H54 (cell line): ENCODE data around the gene ZNF410.
A peak's percentile ranks its signal among the peaks of the same experiment; 100 is the strongest.
"Not testable (repeated sequence)": the region's sequence is repeated elsewhere in the genome, so short reads cannot be mapped to it uniquely, and the experiment has no call there.

Experiments used
- DNase-seq: peaks from one replicate; pipeline ENCODE4 v3.0.0; 2011; ENCODE audit warnings: low spot score, mixed read lengths; ENCODE audit not compliant: insufficient read length
- FAIRE-seq: peaks from 3 replicates; lab custom pipeline; 2011; peaks lifted over from hg19 to GRCh38; lab: Jason Lieb, UNC
- POLR2A ChIP-seq: IDR thresholded peaks from 2 replicates; pipeline ENCODE4 v1.6.1; 2011; ENCODE audit warnings: low read depth, mild to moderate bottlenecking, low read length

The ZNF410 gene

GRCh38 chr14:73886449-73887317, at the start of gene ZNF410:
Gene ZNF410, plus strand, starts transcription at chr14:73886859. Its CDS starts 5,317 bp downstream, at chr14:73892176.
- FAIRE-seq = peak; percentile 94
- DNase-seq = peak; percentile 81
- TF ChIP-seq POLR2A = peak; percentile 47

GRCh38 chr14:73838293-73839034, 48.2 kb upstream of the ZNF410 start:
- not testable (repeated sequence) for DNase-seq, FAIRE-seq

GRCh38 chr14:73842201-73842600, 44.5 kb upstream of the ZNF410 start:
- TF ChIP-seq POLR2A = no peak
- FAIRE-seq (no peak), DNase-seq (no peak)

GRCh38 chr14:73842851-73843250, 43.8 kb upstream of the ZNF410 start:
- no peak for TF ChIP-seq POLR2A
- no peak for DNase-seq
- FAIRE-seq = no peak

- TF ChIP-seq POLR2A = no peak
- DNase-seq (no peak), FAIRE-seq (no peak)
Measured at GRCh38 chr14:73843296-73843695, 43.4 kb upstream of the ZNF410 start.

GRCh38 chr14:73846947-73847346, 39.7 kb upstream of the ZNF410 start:
- no peak for TF ChIP-seq POLR2A
- DNase-seq (no peak), FAIRE-seq (no peak)

- TF ChIP-seq POLR2A = no peak
- no peak for DNase-seq
- FAIRE-seq = peak; percentile 55
Measured at GRCh38 chr14:73851000-73851399, 35.7 kb upstream of the ZNF410 start.

GRCh38 chr14:73851567-73852382, 34.9 kb upstream of the ZNF410 start, which contains the start of gene PTGR2:
Gene PTGR2, plus strand, starts transcription at chr14:73851831. Its CDS starts 7,032 bp downstream, at chr14:73858863.
- DNase-seq (peak; percentile 74), FAIRE-seq (peak; percentile 15)
- TF ChIP-seq POLR2A = peak; percentile 59

- DNase-seq (no peak), FAIRE-seq (no peak)
- TF ChIP-seq POLR2A = no peak
Measured at GRCh38 chr14:73859145-73859544, 27.5 kb upstream of the ZNF410 start.

- TF ChIP-seq POLR2A = no peak
- no peak for FAIRE-seq
Measured at GRCh38 chr14:73861073-73861472, 25.6 kb upstream of the ZNF410 start.

GRCh38 chr14:73862480-73862879, 24.2 kb upstream of the ZNF410 start:
- no peak for FAIRE-seq
- no peak for TF ChIP-seq POLR2A
- DNase-seq = no peak

More at GRCh38 chr14:73861073-73861472, 25.6 kb upstream of the ZNF410 start:
- DNase-seq = no peak

GRCh38 chr14:73863209-73863608, 23.4 kb upstream of the ZNF410 start:
- DNase-seq = no peak
- no peak for FAIRE-seq
- no peak for TF ChIP-seq POLR2A

- no peak for TF ChIP-seq POLR2A
- FAIRE-seq (no peak), DNase-seq (no peak)
Measured at GRCh38 chr14:73865534-73866113, 21.0 kb upstream of the ZNF410 start.

- DNase-seq, FAIRE-seq: not testable (repeated sequence)
Measured at GRCh38 chr14:73869754-73870153, 16.9 kb upstream of the ZNF410 start.
